MCF 10A (cell line): ENCODE measurements around the gene HES5. TPM values are rescaled to one million over a fixed set of nuclear protein-coding genes. Genes with fewer than 3 reads are reported as not detected.

Experiments used
- BruUV-seq: library from RNA; stranded (reverse); fragments of 400-500 nt; replicated peaks from 2 replicates; lab custom pipeline; 2021; lab: Mats Ljungman, UMichigan
- CTCF ChIA-PET: fragments of 300-600 bp; sonication (Branson Sonifier 250); formaldehyde crosslinking; extraction: SDS; loops from one replicate; lab custom pipeline; 2021; ENCODE audit warnings: antibody characterized with exemption, inconsistent platforms; lab: Yijun Ruan, JAX
- POLR2A ChIA-PET: fragments of 300-600, 350-650 bp; sonication (Branson Sonifier 250); formaldehyde crosslinking; extraction: SDS; loops from one replicate; lab custom pipeline; 2020; ENCODE audit warnings: antibody characterized with exemption, inconsistent platforms; lab: Yijun Ruan, JAX
- DNase-seq: peaks from one replicate; pipeline ENCODE4 v3.0.0-alpha.2; 2018; ENCODE audit not compliant: unreplicated experiment
- H3K27ac Mint-ChIP-seq: one replicate; pipeline ENCODE4 v1.8.0; 2022; ENCODE audit warnings: mild to moderate bottlenecking, low read depth, mixed read lengths; ENCODE audit not compliant: unreplicated experiment
- H3K27me3 Mint-ChIP-seq: one replicate; pipeline ENCODE4 v1.8.0; 2022; ENCODE audit warnings: mixed read lengths; ENCODE audit not compliant: insufficient read depth, unreplicated experiment
- H3K36me3 Mint-ChIP-seq: one replicate; pipeline ENCODE4 v1.8.0; 2022; ENCODE audit warnings: mild to moderate bottlenecking, moderate library complexity, mixed read lengths; ENCODE audit not compliant: insufficient read depth, unreplicated experiment
- H3K4me1 Mint-ChIP-seq: one replicate; pipeline ENCODE4 v1.8.0; 2022; ENCODE audit warnings: mixed read lengths; ENCODE audit not compliant: insufficient read depth, unreplicated experiment
- H3K4me3 Mint-ChIP-seq: one replicate; pipeline ENCODE4 v1.8.0; 2022; ENCODE audit warnings: mild to moderate bottlenecking, moderate library complexity, mixed read lengths; ENCODE audit not compliant: unreplicated experiment
- H3K9me3 Mint-ChIP-seq: one replicate; pipeline ENCODE4 v1.8.0; 2022; ENCODE audit warnings: mixed read lengths; ENCODE audit not compliant: unreplicated experiment
- CTCF ChIP-seq: fragments of 200-600 bp; IDR thresholded peaks from one replicate; pipeline ENCODE4 v1.8.0; 2022; ENCODE audit warnings: antibody characterized with exemption, mild to moderate bottlenecking; ENCODE audit not compliant: unreplicated experiment
- intact Hi-C: fragments of 100-400 bp; cut with micrococcal nuclease; formaldehyde crosslinking; loops from 2 replicates; pipeline ENCODE4 v1.14.1; 2022
- total RNA-seq: library from RNA; stranded (reverse); gene quantifications from 2 replicates; pipeline ENCODE4 v1.2.3, GENCODE V29; 2022

HES5 gene
- total RNA-seq, 1 experiment from 2014 or later = not detected

- Mint-ChIP-seq H3K36me3 (peaks cover 15% of the 10 kb centered on the region), H3K4me3 (peak within 1 kb of the TSS; percentile 81), H3K4me1 (peaks cover 31% of the 10 kb centered on the region), H3K27me3 (no peaks in the 10 kb centered on the region), H3K9me3 (no peaks in the 10 kb centered on the region), H3K27ac (peak within 1 kb of the TSS; percentile 92)
- intact Hi-C loops = loop anchor here (1.0 kb wide), 1 partner anchor 21 kb away; no protein-coding TSS in a partner anchor
- DNase-seq = peak; percentile 92
- ChIA-PET POLR2A (interaction anchor here (0.5 to 3.6 kb wide), 15 partner anchors 9 to 1373 kb away, joined by 3 to 36 read pairs (median 4); partner anchors contain the start of genes MORN1, PEX10 and RER1), CTCF (interaction anchor here (0.5 to 2.1 kb wide), 5 partner anchors 21 to 1610 kb away, joined by 3 to 16 read pairs (median 4); no protein-coding TSS in a partner anchor)
- BruUV-seq = no TSS peak
- TF ChIP-seq CTCF = no peak
These were observed 3.9 kb downstream of the HES5 start, which contains the start of gene PANK4 for GRCh38 chr1:2525920-2526823. Gene PANK4 (minus strand): TSS chr1:2526596. CDS start chr1:2526587, 9 bp downstream.

GRCh38 chr1:2525572-2525919, 4.5 kb downstream of the HES5 start:
- peak overlapping the region; percentile 81 for H3K4me3 Mint-ChIP-seq
- DNase-seq = no peak
- H3K36me3 Mint-ChIP-seq = peaks cover 21% of the 10 kb centered on the region
- intact Hi-C loops = no loop called here
- ChIA-PET CTCF (interaction anchor here (0.6 to 2.1 kb wide), 3 partner anchors 22 to 900 kb away, joined by 3 to 16 read pairs (median 5); no protein-coding TSS in a partner anchor), POLR2A (interaction anchor here (0.6 to 3.6 kb wide), 10 partner anchors 10 to 134 kb away, joined by 3 to 36 read pairs (median 6); partner anchors contain the start of genes MORN1, PEX10 and RER1)
- no peak for TF ChIP-seq CTCF
- peak overlapping the region; percentile 92 for H3K27ac Mint-ChIP-seq
- H3K27me3 Mint-ChIP-seq = no peaks in the 10 kb centered on the region
- H3K9me3 Mint-ChIP-seq = no peaks in the 10 kb centered on the region
- peaks cover 25% of the 10 kb centered on the region for H3K4me1 Mint-ChIP-seq
- no TSS peak for BruUV-seq

GRCh38 chr1:2523891-2524609, 6.0 kb downstream of the HES5 start:
- H3K27me3 Mint-ChIP-seq = no peaks in the 10 kb centered on the region
- peak overlapping the region; percentile 81 for H3K4me3 Mint-ChIP-seq
- intact Hi-C loops = no loop called here
- BruUV-seq = no TSS peak
- peaks cover 30% of the 10 kb centered on the region for H3K36me3 Mint-ChIP-seq
- no peak for TF ChIP-seq CTCF
- H3K9me3 Mint-ChIP-seq = no peaks in the 10 kb centered on the region
- peaks cover 25% of the 10 kb centered on the region for H3K4me1 Mint-ChIP-seq
- ChIA-PET CTCF (interaction anchor here (1.0 to 2.1 kb wide), 2 partner anchors 23 to 98 kb away, joined by 3 to 16 read pairs; no protein-coding TSS in a partner anchor), POLR2A (interaction anchor here (0.7 to 3.6 kb wide), 4 partner anchors 11 to 1272 kb away, joined by 3 to 36 read pairs (median 3); partner anchors contain the start of gene LRRC47)
- no peak overlapping the region for H3K27ac Mint-ChIP-seq
- no peak for DNase-seq
